ENCODE data around the gene KIF22. TPM values are rescaled to one million over a fixed set of nuclear protein-coding genes. Genes with fewer than 3 reads are reported as not detected.

KIF22 gene
- polyA plus RNA-seq, 1 of the 3 experiments (the other 2 are of a cell fraction): 64.1 TPM

DNA sequence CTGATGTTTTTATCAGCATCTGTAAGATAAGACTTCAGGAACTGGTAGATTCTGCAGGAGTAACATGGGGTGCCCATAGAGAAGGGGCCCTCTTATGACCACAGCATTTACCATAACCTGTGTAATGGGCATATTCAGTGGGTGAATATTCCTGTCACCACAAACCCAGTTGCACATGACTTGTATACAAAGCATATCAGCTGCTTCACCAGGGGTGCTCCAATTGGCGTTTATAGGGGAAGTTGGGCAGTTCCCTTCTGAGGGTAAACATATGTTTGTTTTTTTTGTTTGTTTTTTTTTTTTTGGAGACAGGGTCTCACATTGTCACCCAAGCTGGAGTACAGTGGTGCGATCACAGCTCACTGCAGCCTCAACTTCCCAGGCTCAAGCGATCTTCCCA is 24.0 kb upstream of the KIF22 start:
- H3K9ac ChIP-seq: no peak overlapping the region
- H3K9me3 ChIP-seq: no peaks in the 10 kb centered on the region
- ChIA-PET POLR2A (no interaction called here), CTCF (no interaction called here)
- H3K27me3 ChIP-seq (ENCODE audit: insufficient read depth): no peaks in the 10 kb centered on the region
- H3K79me2 ChIP-seq (ENCODE audit: insufficient read depth): no peaks in the 10 kb centered on the region
- H2AFZ ChIP-seq (ENCODE audit: low read depth): no peak overlapping the region
- H3K36me3 ChIP-seq (replicated peaks in 1 of 2; ENCODE audit: control insufficient read depth in 1 of 2, insufficient read depth in 2 of 2, low read length in 1 of 2): no peaks in the 10 kb centered on the region
- H3K4me1 ChIP-seq (ENCODE audit: control insufficient read depth in 1 of 2, insufficient read depth in 2 of 2, low read depth in 1 of 2, low read length in 1 of 2): no peaks in the 10 kb centered on the region
- no peaks in the 10 kb centered on the region for H3K9me2 ChIP-seq
- DNase-seq: no peak
- no peaks in the 10 kb centered on the region for H3F3A ChIP-seq (replicated peaks; ENCODE audit: insufficient read depth)
- no peaks in the 10 kb centered on the region for H4K20me1 ChIP-seq (ENCODE audit: insufficient read depth)
- no peak overlapping the region for H3K4me3 ChIP-seq (ENCODE audit: low read depth in 2 of 2, low read length in 1 of 2)
- WGBS (ENCODE audit: low lambda C conversion rate): 84% methylated on average over 3 of the region's 3 CpGs
- H3K27ac ChIP-seq (ENCODE audit: low read depth in 2 of 2, low read length in 1 of 2): no peak overlapping the region
- no peak overlapping the region for H3K4me2 ChIP-seq
- TF ChIP-seq GABPA (IDR thresholded peaks at IDR 0.05; ENCODE audit: low read depth) (no peak), RFX5 (IDR thresholded peaks at IDR 0.05; ENCODE audit: low read length) (no peak), ELF1 (IDR thresholded peaks at IDR 0.05) (no peak), FOXM1 (IDR thresholded peaks at IDR 0.05; ENCODE audit: low read depth) (no peak), MEF2A (IDR thresholded peaks at IDR 0.05; ENCODE audit: borderline replicate concordance, low read depth) (no peak), SIN3A (IDR thresholded peaks at IDR 0.05; ENCODE audit: borderline replicate concordance, low read depth, low read length) (no peak), EP300 (IDR thresholded peaks at IDR 0.05; ENCODE audit: borderline replicate concordance in 1 of 2, low read depth in 1 of 2, low read length in 1 of 2) (no peak), RAD21 (IDR thresholded peaks at IDR 0.05; ENCODE audit: low read length) (no peak), CHD2 (IDR thresholded peaks at IDR 0.05; ENCODE audit: low read length, partially characterized antibody) (no peak)
- TF ChIP-seq, protein P1, sequence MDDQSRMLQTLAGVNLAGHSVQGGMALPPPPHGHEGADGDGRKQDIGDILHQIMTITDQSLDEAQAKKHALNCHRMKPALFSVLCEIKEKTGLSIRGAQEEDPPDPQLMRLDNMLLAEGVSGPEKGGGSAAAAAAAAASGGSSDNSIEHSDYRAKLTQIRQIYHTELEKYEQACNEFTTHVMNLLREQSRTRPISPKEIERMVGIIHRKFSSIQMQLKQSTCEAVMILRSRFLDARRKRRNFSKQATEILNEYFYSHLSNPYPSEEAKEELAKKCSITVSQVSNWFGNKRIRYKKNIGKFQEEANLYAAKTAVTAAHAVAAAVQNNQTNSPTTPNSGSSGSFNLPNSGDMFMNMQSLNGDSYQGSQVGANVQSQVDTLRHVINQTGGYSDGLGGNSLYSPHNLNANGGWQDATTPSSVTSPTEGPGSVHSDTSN (IDR thresholded peaks at IDR 0.05): no peak
- TF ChIP-seq, protein P2, sequence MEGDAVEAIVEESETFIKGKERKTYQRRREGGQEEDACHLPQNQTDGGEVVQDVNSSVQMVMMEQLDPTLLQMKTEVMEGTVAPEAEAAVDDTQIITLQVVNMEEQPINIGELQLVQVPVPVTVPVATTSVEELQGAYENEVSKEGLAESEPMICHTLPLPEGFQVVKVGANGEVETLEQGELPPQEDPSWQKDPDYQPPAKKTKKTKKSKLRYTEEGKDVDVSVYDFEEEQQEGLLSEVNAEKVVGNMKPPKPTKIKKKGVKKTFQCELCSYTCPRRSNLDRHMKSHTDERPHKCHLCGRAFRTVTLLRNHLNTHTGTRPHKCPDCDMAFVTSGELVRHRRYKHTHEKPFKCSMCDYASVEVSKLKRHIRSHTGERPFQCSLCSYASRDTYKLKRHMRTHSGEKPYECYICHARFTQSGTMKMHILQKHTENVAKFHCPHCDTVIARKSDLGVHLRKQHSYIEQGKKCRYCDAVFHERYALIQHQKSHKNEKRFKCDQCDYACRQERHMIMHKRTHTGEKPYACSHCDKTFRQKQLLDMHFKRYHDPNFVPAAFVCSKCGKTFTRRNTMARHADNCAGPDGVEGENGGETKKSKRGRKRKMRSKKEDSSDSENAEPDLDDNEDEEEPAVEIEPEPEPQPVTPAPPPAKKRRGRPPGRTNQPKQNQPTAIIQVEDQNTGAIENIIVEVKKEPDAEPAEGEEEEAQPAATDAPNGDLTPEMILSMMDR (IDR thresholded peaks at IDR 0.05): no peak
- TF ChIP-seq, protein P3, sequence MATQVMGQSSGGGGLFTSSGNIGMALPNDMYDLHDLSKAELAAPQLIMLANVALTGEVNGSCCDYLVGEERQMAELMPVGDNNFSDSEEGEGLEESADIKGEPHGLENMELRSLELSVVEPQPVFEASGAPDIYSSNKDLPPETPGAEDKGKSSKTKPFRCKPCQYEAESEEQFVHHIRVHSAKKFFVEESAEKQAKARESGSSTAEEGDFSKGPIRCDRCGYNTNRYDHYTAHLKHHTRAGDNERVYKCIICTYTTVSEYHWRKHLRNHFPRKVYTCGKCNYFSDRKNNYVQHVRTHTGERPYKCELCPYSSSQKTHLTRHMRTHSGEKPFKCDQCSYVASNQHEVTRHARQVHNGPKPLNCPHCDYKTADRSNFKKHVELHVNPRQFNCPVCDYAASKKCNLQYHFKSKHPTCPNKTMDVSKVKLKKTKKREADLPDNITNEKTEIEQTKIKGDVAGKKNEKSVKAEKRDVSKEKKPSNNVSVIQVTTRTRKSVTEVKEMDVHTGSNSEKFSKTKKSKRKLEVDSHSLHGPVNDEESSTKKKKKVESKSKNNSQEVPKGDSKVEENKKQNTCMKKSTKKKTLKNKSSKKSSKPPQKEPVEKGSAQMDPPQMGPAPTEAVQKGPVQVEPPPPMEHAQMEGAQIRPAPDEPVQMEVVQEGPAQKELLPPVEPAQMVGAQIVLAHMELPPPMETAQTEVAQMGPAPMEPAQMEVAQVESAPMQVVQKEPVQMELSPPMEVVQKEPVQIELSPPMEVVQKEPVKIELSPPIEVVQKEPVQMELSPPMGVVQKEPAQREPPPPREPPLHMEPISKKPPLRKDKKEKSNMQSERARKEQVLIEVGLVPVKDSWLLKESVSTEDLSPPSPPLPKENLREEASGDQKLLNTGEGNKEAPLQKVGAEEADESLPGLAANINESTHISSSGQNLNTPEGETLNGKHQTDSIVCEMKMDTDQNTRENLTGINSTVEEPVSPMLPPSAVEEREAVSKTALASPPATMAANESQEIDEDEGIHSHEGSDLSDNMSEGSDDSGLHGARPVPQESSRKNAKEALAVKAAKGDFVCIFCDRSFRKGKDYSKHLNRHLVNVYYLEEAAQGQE (IDR thresholded peaks at IDR 0.05; ENCODE audit: low read depth, low read length): no peak
- TF ChIP-seq, protein P4, sequence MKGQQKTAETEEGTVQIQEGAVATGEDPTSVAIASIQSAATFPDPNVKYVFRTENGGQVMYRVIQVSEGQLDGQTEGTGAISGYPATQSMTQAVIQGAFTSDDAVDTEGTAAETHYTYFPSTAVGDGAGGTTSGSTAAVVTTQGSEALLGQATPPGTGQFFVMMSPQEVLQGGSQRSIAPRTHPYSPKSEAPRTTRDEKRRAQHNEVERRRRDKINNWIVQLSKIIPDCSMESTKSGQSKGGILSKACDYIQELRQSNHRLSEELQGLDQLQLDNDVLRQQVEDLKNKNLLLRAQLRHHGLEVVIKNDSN (IDR thresholded peaks at IDR 0.05; ENCODE audit: borderline replicate concordance, low read depth): no peak

All from SK-N-SH (cell line).